PC-9 (cell line): ENCODE data around the gene DDR1. TPM values are rescaled to one million over a fixed set of nuclear protein-coding genes. Genes with fewer than 3 reads are reported as not detected.
"Not testable (repeated sequence)": the region's sequence is repeated elsewhere in the genome, so short reads cannot be mapped to it uniquely, and the experiment has no call there.

Experiments
- BruUV-seq: library from RNA; stranded (reverse); fragments of 400-500 nt; replicated peaks from 2 replicates; lab custom pipeline; 2021; lab: Mats Ljungman, UMichigan
- CTCF ChIA-PET: fragments of 300-600 bp; sonication (Branson Sonifier 250); formaldehyde crosslinking; loops from one replicate; lab custom pipeline; 2022; ENCODE audit warnings: antibody characterized with exemption; lab: Charles Lee
- POLR2A ChIA-PET: fragments of 300-600 bp; sonication (Branson Sonifier 250); formaldehyde crosslinking; loops from one replicate; lab custom pipeline; 2022; ENCODE audit warnings: antibody characterized with exemption; ENCODE audit not compliant: unreplicated experiment; lab: Charles Lee
- DNase-seq, 2 experiments: peaks; one replicate each; pipeline versions ENCODE4 v3.0.0 to v3.0.0-alpha.2; 2015 to 2022; ENCODE audit warnings: mixed read lengths in 1 of 2
- H2AFZ ChIP-seq: fragments of 200-600 bp; sonication (generic); 2 replicates; pipeline ENCODE4 v1.8.1; 2017; ENCODE audit warnings: antibody characterized with exemption
- H3F3A ChIP-seq: fragments of 200-600 bp; sonication (generic); 2 replicates; pipeline ENCODE4 v1.8.1; 2017; ENCODE audit warnings: antibody characterized with exemption, mild to moderate bottlenecking, low read depth; ENCODE audit not compliant: insufficient read depth
- H3K27ac ChIP-seq: fragments of 200-600 bp; sonication (generic); 2 replicates; pipeline ENCODE4 v1.6.1; 2016; ENCODE audit warnings: mixed run types
- H3K27me3 ChIP-seq: fragments of 200-600 bp; sonication (generic); 2 replicates; pipeline ENCODE4 v1.6.1; 2016; ENCODE audit warnings: low read depth, mixed run types; ENCODE audit not compliant: insufficient read depth
- H3K36me3 ChIP-seq: fragments of 200-600 bp; sonication (generic); 2 replicates; pipeline ENCODE4 v1.6.1; 2016; ENCODE audit warnings: low read depth, mixed run types
- H3K4me1 ChIP-seq: fragments of 200-600 bp; sonication (generic); replicated peaks from 2 replicates; pipeline ENCODE4 v1.6.1; 2016; ENCODE audit warnings: mixed run types; ENCODE audit not compliant: insufficient read depth
- H3K4me2 ChIP-seq: fragments of 200-600 bp; sonication (generic); 2 replicates; pipeline ENCODE4 v1.6.1; 2017; ENCODE audit warnings: mixed run types
- H3K4me3 ChIP-seq: fragments of 200-600 bp; sonication (generic); 2 replicates; pipeline ENCODE4 v1.6.1; 2016; ENCODE audit warnings: mixed run types
- H3K79me2 ChIP-seq: fragments of 200-600 bp; sonication (generic); 2 replicates; pipeline ENCODE4 v1.6.1; 2017; ENCODE audit warnings: low read depth, mixed run types
- H3K9me2 ChIP-seq: fragments of 200-600 bp; sonication (generic); 2 replicates; pipeline ENCODE4 v1.8.1; 2017; ENCODE audit warnings: mild to moderate bottlenecking; ENCODE audit not compliant: insufficient read depth
- H3K9me3 ChIP-seq: fragments of 200-600 bp; sonication (generic); 2 replicates; pipeline ENCODE4 v1.8.1; 2016; ENCODE audit warnings: low read depth; ENCODE audit not compliant: insufficient read depth
- H4K20me1 ChIP-seq: fragments of 200-600 bp; sonication (generic); 2 replicates; pipeline ENCODE4 v1.8.1; 2017; ENCODE audit not compliant: insufficient read depth
- EZH2 ChIP-seq: fragments of 200-600 bp; sonication (generic); IDR thresholded peaks from 2 replicates; pipeline ENCODE4 v1.8.0; 2017; ENCODE audit warnings: antibody characterized with exemption, low read depth
- intact Hi-C: fragments of 100-400 bp; cut with micrococcal nuclease; formaldehyde crosslinking; loops from one replicate; pipeline ENCODE4 v1.10.0; 2022; ENCODE audit not compliant: unreplicated experiment
- total RNA-seq: library from RNA; stranded (reverse); gene quantifications from 2 replicates; pipeline ENCODE4 v1.2.3, GENCODE V29; 2021
- TF ChIP-seq, protein P1 (sequence below): fragments of 200-600 bp; sonication (generic); conservative IDR thresholded peaks from 2 replicates; pipeline ENCODE4 v1.6.1; 2017; ENCODE audit warnings: mixed run types, antibody characterized with exemption, mild to moderate bottlenecking, moderate library complexity

The DDR1 gene
- total RNA-seq, 1 experiment from 2014 or later = 267 TPM

DNA sequence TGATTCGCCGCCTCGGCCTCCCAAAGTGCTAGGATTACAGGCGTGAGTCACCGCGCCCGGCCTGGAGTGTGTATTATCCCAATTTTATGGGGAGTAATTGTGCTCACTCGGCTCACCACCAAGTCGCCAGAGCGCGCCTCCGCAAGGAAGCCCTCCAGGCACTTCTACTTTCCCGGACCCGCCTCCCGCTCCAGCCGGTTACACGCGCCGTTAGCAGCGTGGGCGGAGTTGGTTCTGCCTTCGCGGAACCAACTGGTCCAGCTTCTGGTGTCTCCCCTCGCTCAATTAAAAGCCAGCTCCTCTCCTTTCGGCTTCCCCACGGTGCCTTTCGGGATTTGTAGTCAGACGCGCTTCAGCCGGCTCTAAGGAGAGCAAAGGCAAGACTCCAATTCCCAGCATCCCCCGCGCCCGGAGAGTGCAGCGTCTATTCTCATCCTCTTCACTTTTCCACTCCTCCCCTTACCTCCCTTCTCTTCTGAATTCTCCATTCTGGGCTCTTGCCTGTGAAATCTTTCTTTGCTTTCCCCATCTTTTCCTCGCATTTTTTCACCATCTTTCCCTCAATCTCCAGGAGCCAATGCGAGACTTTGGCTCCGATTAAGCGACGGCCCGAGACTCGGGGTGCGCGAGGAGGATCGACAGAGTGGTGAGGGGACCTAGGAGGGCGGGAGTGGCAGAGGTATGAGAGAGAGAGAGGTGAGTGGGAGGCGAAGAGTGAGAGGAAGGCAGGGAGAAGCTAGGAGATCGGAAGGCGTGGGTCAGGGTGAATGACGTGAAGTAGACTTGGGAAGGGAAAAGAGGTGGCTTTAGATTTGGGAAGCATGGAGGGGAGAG lies 23.7 kb downstream of the DDR1 start, which contains the start of gene GTF2H4:
TSS of gene GTF2H4 (plus strand) at position 450 of the 834 bp plus-strand sequence.
- Histone ChIP-seq H3F3A (peaks cover 32% of the 10 kb centered on the region), H3K27ac (peak within 1 kb of the TSS; percentile 43), H3K9me2 (no peaks in the 10 kb centered on the region), H3K27me3 (no peaks in the 10 kb centered on the region), H3K4me2 (peak within 1 kb of the TSS; percentile 99), H3K9me3 (no peaks in the 10 kb centered on the region), H3K4me3 (peak within 1 kb of the TSS; percentile 100), H3K79me2 (peaks cover 9% of the 10 kb centered on the region), H3K4me1 (peaks cover 7% of the 10 kb centered on the region), H2AFZ (peak within 1 kb of the TSS; percentile 100), H3K36me3 (0 out of 2 replicates have a peak, but pooled peaks cover 3% of the 10 kb centered on the region), H4K20me1 (no peaks in the 10 kb centered on the region)
- DNase-seq = peak; percentile 97 to 98
- BruUV-seq = no TSS peak
- no peak for TF ChIP-seq EZH2
- TF ChIP-seq, protein P1, sequence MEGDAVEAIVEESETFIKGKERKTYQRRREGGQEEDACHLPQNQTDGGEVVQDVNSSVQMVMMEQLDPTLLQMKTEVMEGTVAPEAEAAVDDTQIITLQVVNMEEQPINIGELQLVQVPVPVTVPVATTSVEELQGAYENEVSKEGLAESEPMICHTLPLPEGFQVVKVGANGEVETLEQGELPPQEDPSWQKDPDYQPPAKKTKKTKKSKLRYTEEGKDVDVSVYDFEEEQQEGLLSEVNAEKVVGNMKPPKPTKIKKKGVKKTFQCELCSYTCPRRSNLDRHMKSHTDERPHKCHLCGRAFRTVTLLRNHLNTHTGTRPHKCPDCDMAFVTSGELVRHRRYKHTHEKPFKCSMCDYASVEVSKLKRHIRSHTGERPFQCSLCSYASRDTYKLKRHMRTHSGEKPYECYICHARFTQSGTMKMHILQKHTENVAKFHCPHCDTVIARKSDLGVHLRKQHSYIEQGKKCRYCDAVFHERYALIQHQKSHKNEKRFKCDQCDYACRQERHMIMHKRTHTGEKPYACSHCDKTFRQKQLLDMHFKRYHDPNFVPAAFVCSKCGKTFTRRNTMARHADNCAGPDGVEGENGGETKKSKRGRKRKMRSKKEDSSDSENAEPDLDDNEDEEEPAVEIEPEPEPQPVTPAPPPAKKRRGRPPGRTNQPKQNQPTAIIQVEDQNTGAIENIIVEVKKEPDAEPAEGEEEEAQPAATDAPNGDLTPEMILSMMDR = no peak
- intact Hi-C loops = no loop called here
- CTCF ChIA-PET = interaction anchor here (0.6 to 1.6 kb wide), 6 partner anchors 14 to 172 kb away, joined by 3 to 7 read pairs (median 6); no protein-coding TSS in a partner anchor
- POLR2A ChIA-PET = interaction anchor here (0.5 to 0.8 kb wide), 8 partner anchors 25 to 414 kb away, joined by 3 to 10 read pairs (median 4); partner anchors contain the start of gene IER3

DNA sequence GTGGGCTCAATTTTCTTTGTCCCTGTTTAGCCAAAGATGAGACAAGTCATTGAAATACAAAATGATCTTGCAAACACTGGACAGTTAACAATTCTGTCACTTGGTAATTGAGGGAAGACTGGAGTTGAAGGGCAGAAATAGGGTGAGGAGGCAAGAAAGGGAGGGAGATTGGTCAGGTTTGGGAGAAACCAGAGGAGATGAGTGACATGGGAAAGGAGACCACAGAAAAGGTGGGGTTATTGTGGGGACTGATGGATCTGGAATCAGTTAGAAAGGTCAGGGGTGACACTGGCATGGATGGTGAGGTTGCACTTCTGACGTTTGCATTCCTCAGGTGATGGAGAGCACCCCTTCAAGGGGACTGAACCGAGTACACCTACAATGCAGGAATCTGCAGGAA lies 24.4 kb downstream of the DDR1 start:
- Histone ChIP-seq H3K4me3 (peak overlapping the region; percentile 100), H3K9me3 (no peaks in the 10 kb centered on the region), H3K4me2 (peak overlapping the region; percentile 99), H3K27me3 (no peaks in the 10 kb centered on the region), H2AFZ (peak overlapping the region; percentile 100), H3K4me1 (peaks cover 7% of the 10 kb centered on the region), H3K9me2 (no peaks in the 10 kb centered on the region), H3K36me3 (0 out of 2 replicates have a peak, but pooled peaks cover 3% of the 10 kb centered on the region), H4K20me1 (no peaks in the 10 kb centered on the region), H3K27ac (no peak overlapping the region), H3K79me2 (peaks cover 9% of the 10 kb centered on the region), H3F3A (peaks cover 35% of the 10 kb centered on the region)
- ChIA-PET POLR2A (no interaction called here), CTCF (interaction anchor here (0.6 to 1.6 kb wide), 3 partner anchors 108 to 171 kb away, joined by 6 to 7 read pairs (median 6); no protein-coding TSS in a partner anchor)
- TF ChIP-seq, protein P1 = no peak
- TF ChIP-seq EZH2 = no peak
- intact Hi-C loops = no loop called here
- no peak for DNase-seq
- BruUV-seq = no TSS peak

DNA sequence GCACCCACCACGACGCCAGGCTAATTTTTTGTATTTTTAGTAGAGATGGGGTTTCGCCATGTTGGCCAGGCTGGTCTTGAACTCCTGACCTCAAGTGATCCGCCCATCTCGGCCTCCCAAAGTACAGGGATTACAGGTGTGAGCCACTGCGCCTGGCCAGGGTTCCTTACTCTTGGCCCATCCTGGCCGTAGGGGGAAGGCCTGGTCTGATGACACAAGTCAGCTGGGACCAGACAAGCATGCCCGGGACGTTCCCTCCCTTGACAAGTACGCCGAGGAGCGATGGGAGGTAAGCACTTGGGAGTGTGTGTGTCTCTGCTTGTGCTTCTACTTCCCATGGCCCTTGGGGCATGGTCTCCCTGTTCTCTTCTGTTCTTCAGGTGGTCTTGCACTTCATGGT lies 26.2 kb downstream of the DDR1 start:
- H3K9me3 ChIP-seq, H4K20me1 ChIP-seq, H3K79me2 ChIP-seq, H3K4me2 ChIP-seq, DNase-seq, BruUV-seq, H3K36me3 ChIP-seq, H3K27me3 ChIP-seq, POLR2A ChIA-PET, CTCF ChIA-PET, H3K9me2 ChIP-seq, H2AFZ ChIP-seq, H3K27ac ChIP-seq, H3K4me3 ChIP-seq: not testable (repeated sequence)
- H3K4me1 ChIP-seq = peaks cover 18% of the 10 kb centered on the region
- intact Hi-C loops = loop anchor here (10.0 kb wide), 1 partner anchor 454 kb away; no protein-coding TSS in a partner anchor
- H3F3A ChIP-seq = peaks cover 36% of the 10 kb centered on the region
